ENCODE results near the gene CRNKL1. TPM values are rescaled to one million over a fixed set of nuclear protein-coding genes. Genes with fewer than 3 reads are reported as not detected.

CRNKL1 gene
- total RNA-seq, 1 donor from 2014 or later, result 21.9 TPM

DNA sequence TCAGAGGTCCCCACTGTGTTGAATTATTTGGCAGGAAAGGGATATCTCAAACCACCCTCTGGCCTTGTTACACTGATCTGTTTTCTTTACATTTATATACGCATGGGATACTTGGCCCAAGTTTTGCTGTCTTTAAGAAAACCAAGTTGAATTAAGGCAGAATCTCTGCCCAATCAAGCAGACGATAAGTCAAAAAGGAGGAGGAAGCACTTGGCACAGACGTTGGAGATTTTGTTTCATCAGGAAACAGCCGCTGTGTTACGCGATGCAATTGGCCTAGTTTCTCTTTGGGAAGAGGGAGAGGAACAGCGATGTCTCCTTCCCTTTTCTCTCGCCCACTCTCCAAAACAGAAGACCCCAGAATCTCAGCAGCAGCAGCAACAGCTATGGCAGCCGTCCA is 55.3 kb downstream of the CRNKL1 start:
- Mint-ChIP-seq H3K36me3 (ENCODE audit: unreplicated experiment) (peaks cover 33% of the 10 kb centered on the region), H3K9me3 (ENCODE audit: unreplicated experiment) (no peaks in the 10 kb centered on the region), H3K27me3 (ENCODE audit: unreplicated experiment) (no peaks in the 10 kb centered on the region)

DNA sequence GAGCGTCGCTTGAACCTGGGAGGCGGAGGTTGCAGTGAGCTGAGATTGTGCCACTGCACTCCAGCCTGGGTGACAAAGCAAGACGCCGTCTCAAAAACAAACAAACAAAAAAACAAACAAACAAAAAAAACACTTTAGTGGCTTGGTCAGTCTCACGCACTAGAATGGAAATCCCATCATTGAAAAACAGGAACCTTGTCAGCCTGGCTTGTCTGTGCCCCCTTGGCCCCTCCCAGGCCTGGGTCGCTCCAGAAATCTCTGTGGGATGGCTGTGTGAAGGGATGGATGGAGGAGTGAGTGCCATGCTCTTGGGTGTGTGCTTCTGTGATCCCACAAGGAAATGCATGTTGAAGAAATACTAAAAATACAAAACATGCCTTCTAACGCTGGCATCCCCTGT is 56.0 kb downstream of the CRNKL1 start:
- no peak overlapping the region for H3K4me3 Mint-ChIP-seq (ENCODE audit: unreplicated experiment)
- TF ChIP-seq, protein P1, sequence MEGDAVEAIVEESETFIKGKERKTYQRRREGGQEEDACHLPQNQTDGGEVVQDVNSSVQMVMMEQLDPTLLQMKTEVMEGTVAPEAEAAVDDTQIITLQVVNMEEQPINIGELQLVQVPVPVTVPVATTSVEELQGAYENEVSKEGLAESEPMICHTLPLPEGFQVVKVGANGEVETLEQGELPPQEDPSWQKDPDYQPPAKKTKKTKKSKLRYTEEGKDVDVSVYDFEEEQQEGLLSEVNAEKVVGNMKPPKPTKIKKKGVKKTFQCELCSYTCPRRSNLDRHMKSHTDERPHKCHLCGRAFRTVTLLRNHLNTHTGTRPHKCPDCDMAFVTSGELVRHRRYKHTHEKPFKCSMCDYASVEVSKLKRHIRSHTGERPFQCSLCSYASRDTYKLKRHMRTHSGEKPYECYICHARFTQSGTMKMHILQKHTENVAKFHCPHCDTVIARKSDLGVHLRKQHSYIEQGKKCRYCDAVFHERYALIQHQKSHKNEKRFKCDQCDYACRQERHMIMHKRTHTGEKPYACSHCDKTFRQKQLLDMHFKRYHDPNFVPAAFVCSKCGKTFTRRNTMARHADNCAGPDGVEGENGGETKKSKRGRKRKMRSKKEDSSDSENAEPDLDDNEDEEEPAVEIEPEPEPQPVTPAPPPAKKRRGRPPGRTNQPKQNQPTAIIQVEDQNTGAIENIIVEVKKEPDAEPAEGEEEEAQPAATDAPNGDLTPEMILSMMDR (IDR thresholded peaks at IDR 0.05), result no peak
- no peak for DNase-seq (ENCODE audit: extremely low spot score, unreplicated experiment)
- H3K27me3 Mint-ChIP-seq (ENCODE audit: unreplicated experiment), result no peaks in the 10 kb centered on the region
- H3K36me3 Mint-ChIP-seq (ENCODE audit: unreplicated experiment), result peaks cover 27% of the 10 kb centered on the region
- peaks cover 53% of the 10 kb centered on the region for H3K4me1 Mint-ChIP-seq (ENCODE audit: unreplicated experiment)
- peak overlapping the region; percentile 47 for H3K27ac Mint-ChIP-seq (ENCODE audit: unreplicated experiment)
- no peaks in the 10 kb centered on the region for H3K9me3 Mint-ChIP-seq (ENCODE audit: unreplicated experiment)

More for the DNA sequence above, 55.3 kb downstream of the CRNKL1 start:
- Mint-ChIP-seq H3K27ac (ENCODE audit: unreplicated experiment) (peak overlapping the region; percentile 47), H3K4me1 (ENCODE audit: unreplicated experiment) (peaks cover 49% of the 10 kb centered on the region), H3K4me3 (ENCODE audit: unreplicated experiment) (no peak overlapping the region)
- no peak for DNase-seq (ENCODE audit: extremely low spot score, unreplicated experiment)
- TF ChIP-seq, protein P1 (IDR thresholded peaks at IDR 0.05), result no peak

DNA sequence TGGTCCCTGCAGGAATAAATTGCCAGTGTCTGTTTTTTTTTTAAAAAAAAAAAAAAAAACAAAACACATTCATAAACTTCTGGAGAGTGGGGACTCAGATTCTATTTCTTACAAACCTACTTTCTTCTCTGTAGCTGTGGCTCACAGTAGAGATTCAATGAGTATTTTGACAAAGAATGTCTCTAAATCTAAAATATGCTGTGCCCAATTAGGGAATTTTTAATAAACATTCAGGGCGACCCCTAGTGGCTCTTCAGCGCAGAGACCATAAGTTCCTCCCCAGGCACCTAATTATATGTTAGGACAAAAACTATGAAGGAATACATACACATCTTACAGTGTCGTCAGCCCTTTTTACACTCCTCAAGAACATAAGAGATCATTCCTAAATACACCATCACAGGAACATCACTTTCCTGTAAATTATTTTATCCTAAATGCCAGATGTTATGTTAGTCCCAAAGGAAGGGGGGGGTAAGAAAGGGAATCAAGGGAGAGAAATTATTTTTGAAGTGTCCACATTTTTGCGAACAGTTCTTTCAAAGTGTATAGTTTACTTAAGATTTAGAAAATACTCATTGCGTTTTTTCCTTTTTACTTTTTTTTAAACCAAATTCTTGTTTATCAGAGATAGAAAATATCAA is 56.9 kb downstream of the CRNKL1 start:
- no peak for DNase-seq (ENCODE audit: extremely low spot score, unreplicated experiment)
- Mint-ChIP-seq H3K27ac (ENCODE audit: unreplicated experiment) (peak overlapping the region; percentile 59), H3K9me3 (ENCODE audit: unreplicated experiment) (no peaks in the 10 kb centered on the region), H3K27me3 (ENCODE audit: unreplicated experiment) (no peaks in the 10 kb centered on the region), H3K4me3 (ENCODE audit: unreplicated experiment) (no peak overlapping the region), H3K4me1 (ENCODE audit: unreplicated experiment) (peaks cover 62% of the 10 kb centered on the region), H3K36me3 (ENCODE audit: unreplicated experiment) (peaks cover 20% of the 10 kb centered on the region)
- TF ChIP-seq, protein P1 (IDR thresholded peaks at IDR 0.05), result peak; percentile 90

DNA sequence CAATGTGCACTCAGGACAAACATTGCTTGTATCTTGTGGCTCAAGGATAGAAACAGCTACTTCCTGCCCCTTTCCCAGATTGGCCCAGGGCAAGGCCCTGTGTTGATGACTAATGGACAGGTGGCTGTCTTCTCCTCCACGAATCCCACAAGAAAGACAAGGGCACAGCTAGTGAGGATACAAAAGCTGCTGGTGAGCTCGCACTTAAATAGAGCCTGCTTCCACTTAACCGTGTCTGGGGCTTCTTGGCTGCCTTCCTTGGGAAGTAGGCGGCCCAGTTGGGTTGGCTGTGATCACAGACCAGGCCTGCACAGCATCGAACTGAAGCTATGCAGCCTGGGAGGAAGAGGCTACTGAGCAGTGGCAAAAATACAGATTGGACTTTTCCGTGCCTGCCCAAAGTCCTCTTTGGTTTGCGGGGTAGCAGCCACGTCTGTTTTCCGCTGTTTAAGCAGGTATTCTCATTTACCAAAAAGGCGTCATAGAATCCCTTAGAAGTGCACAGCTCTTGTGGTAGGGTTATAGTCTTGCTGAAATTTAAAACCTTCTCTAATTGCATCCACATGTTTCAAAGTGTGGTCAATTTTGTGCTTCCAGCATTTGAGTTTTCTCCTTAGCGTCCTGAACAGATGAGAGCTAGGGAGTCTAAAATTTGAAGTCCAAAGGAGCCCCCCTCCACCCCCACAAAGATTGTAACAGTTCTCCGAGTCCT is 58.2 kb downstream of the CRNKL1 start:
- Mint-ChIP-seq H3K4me1 (ENCODE audit: unreplicated experiment) (peaks cover 67% of the 10 kb centered on the region), H3K27ac (ENCODE audit: unreplicated experiment) (peak overlapping the region; percentile 98), H3K36me3 (ENCODE audit: unreplicated experiment) (peaks cover 11% of the 10 kb centered on the region), H3K4me3 (ENCODE audit: unreplicated experiment) (peak overlapping the region; percentile 61), H3K27me3 (ENCODE audit: unreplicated experiment) (no peaks in the 10 kb centered on the region), H3K9me3 (ENCODE audit: unreplicated experiment) (no peaks in the 10 kb centered on the region)
- no peak for DNase-seq (ENCODE audit: extremely low spot score, unreplicated experiment)
- TF ChIP-seq, protein P1 (IDR thresholded peaks at IDR 0.05), result no peak

All from osteocyte (in vitro differentiated cells).